CD4-positive, alpha-beta memory T cell (primary cell): ENCODE data around the gene VEGFA. TPM values are rescaled to one million over a fixed set of nuclear protein-coding genes. Genes with fewer than 3 reads are reported as not detected.

ENCODE experiments used
- CTCF ChIA-PET: fragments of 350-600 bp; sonication (Branson Sonifier 250); formaldehyde crosslinking; loops from one replicate; lab custom pipeline; 2021; ENCODE audit warnings: inconsistent platforms; ENCODE audit not compliant: partially characterized antibody; lab: Charles Lee
- POLR2A ChIA-PET: fragments of 350-600 bp; sonication (Branson Sonifier 250); formaldehyde crosslinking; loops from one replicate; lab custom pipeline; 2021; ENCODE audit not compliant: partially characterized antibody; lab: Charles Lee
- DNase-seq, 5 donors: peaks; one replicate each; pipeline versions ENCODE4 v3.0.0 to v3.0.0-alpha.2; 2020 to 2022; ENCODE audit warnings: mixed read lengths in 1 of 5
- H3K27ac ChIP-seq: one replicate; pipeline ENCODE4 v1.7.0; 2013; ENCODE audit warnings: low read depth, low read length
- H3K27me3 ChIP-seq: 2 replicates; pipeline ENCODE4 v1.7.0; 2013; ENCODE audit warnings: mild to moderate bottlenecking, low read length, moderate library complexity; ENCODE audit not compliant: insufficient read depth
- H3K36me3 ChIP-seq: 2 replicates; pipeline ENCODE4 v1.7.0; 2013; ENCODE audit warnings: mild to moderate bottlenecking, low read length, moderate library complexity; ENCODE audit not compliant: insufficient read depth
- H3K4me1 ChIP-seq: 2 replicates; pipeline ENCODE4 v1.7.0; 2013; ENCODE audit warnings: mild to moderate bottlenecking, low read length, moderate library complexity; ENCODE audit not compliant: insufficient read depth
- H3K4me3 ChIP-seq, 2 donors: one replicate each; pipeline ENCODE4 v1.7.0; 2013; ENCODE audit warnings: low read length in 2 of 2, mild to moderate bottlenecking in 1 of 2
- H3K9me3 ChIP-seq, 2 donors: one replicate each; pipeline ENCODE4 v1.7.0; 2013; ENCODE audit warnings: low read length in 2 of 2, control low read depth in 1 of 2; ENCODE audit not compliant: control insufficient read depth in 1 of 2
- H3K27ac Mint-ChIP-seq, 7 donors: one replicate each; pipeline ENCODE4 v1.8.0; 2020 to 2021; ENCODE audit warnings: mixed read lengths in 7 of 7, mild to moderate bottlenecking in 6 of 7, inconsistent platforms in 3 of 7, moderate library complexity in 3 of 7
- H3K27me3 Mint-ChIP-seq, 2 donors: one replicate each; pipeline ENCODE4 v1.8.0; 2020 to 2021; ENCODE audit warnings: mixed read lengths in 2 of 2
- H3K36me3 Mint-ChIP-seq, 2 donors: one replicate each; pipeline ENCODE4 v1.8.0; 2020 to 2021; ENCODE audit warnings: mixed read lengths in 2 of 2, inconsistent platforms in 1 of 2, mild to moderate bottlenecking in 1 of 2
- H3K4me1 Mint-ChIP-seq, 4 donors: one replicate each; pipeline ENCODE4 v1.8.0; 2020 to 2021; ENCODE audit warnings: mixed read lengths in 4 of 4, mild to moderate bottlenecking in 1 of 4
- H3K4me3 Mint-ChIP-seq, 8 donors: one replicate each; pipeline ENCODE4 v1.8.0; 2020 to 2021; ENCODE audit warnings: mixed read lengths in 8 of 8, mild to moderate bottlenecking in 7 of 8, moderate library complexity in 6 of 8, inconsistent platforms in 3 of 8
- H3K9me3 Mint-ChIP-seq, 8 donors: one replicate each; pipeline ENCODE4 v1.8.0; 2020 to 2021; ENCODE audit warnings: mixed read lengths in 8 of 8, mild to moderate bottlenecking in 5 of 8, inconsistent platforms in 3 of 8, moderate library complexity in 1 of 8
- intact Hi-C: fragments of 100-400 bp; cut with micrococcal nuclease; formaldehyde crosslinking; loops from one replicate; pipeline ENCODE4 v1.15.1; 2023
- polyA plus RNA-seq, 2 donors: library from polyadenylated mRNA; unstranded; fragments of 300-500 nt; fragmentation: Illumina TruSeq; gene quantifications; one replicate each; pipeline ENCODE4 v1.2.3, GENCODE V29; 2021
- total RNA-seq, 2 experiments: library from RNA; stranded (reverse); gene quantifications; one replicate each; pipeline ENCODE4 v1.2.3, GENCODE V29; 2021

Gene VEGFA
- total and polyA plus RNA-seq, 4 experiments from 2014 or later, result 0.29 to 1.1 TPM; not detected in 2

GRCh38 chr6:43767553-43768505 lies 2.2 kb upstream of the VEGFA start:
- POLR2A ChIA-PET, result no interaction called here
- H3K9me3 ChIP-seq, result no peaks in the 10 kb centered on the region
- H3K36me3 ChIP-seq, result no peaks in the 10 kb centered on the region
- Mint-ChIP-seq H3K27ac (peak overlapping the region in 1 of 7 donors; percentile 28), H3K36me3 (peaks cover 0 to 1% of the 10 kb centered on the region in 2 donors), H3K27me3 (peaks cover 6 to 12% of the 10 kb centered on the region in 2 donors), H3K4me3 (peak overlapping the region in 1 of 8 donors; percentile 20), H3K4me1 (peaks cover 2 to 16% (median 10%) of the 10 kb centered on the region in 4 donors), H3K9me3 (no peaks in the 10 kb centered on the region)
- DNase-seq, result no peak
- H3K27me3 ChIP-seq, result peaks cover 1% of the 10 kb centered on the region
- H3K4me3 ChIP-seq, result no peak overlapping the region
- CTCF ChIA-PET, result interaction anchor here (0.7 to 4.5 kb wide), 20 partner anchors 7 to 350 kb away, joined by 3 to 64 read pairs (median 8); no protein-coding TSS in a partner anchor
- H3K4me1 ChIP-seq, result peaks cover 11% of the 10 kb centered on the region
- no peak overlapping the region for H3K27ac ChIP-seq
- intact Hi-C loops, result no loop called here

- Histone ChIP-seq H3K36me3 (no peaks in the 10 kb centered on the region), H3K27ac (no peak overlapping the region), H3K4me1 (peaks cover 11% of the 10 kb centered on the region), H3K9me3 (no peaks in the 10 kb centered on the region), H3K27me3 (peaks cover 5% of the 10 kb centered on the region), H3K4me3 (no peak overlapping the region)
- Mint-ChIP-seq H3K9me3 (peaks cover 0 to 2% (median 0%) of the 10 kb centered on the region in 8 donors), H3K4me1 (peaks cover 2 to 21% (median 14%) of the 10 kb centered on the region in 4 donors), H3K27ac (no peak overlapping the region), H3K36me3 (peaks cover 0 to 1% of the 10 kb centered on the region in 2 donors), H3K4me3 (no peak overlapping the region), H3K27me3 (peaks cover 11 to 17% of the 10 kb centered on the region in 2 donors)
- CTCF ChIA-PET, result interaction anchor here (0.7 to 4.5 kb wide), 31 partner anchors 8 to 350 kb away, joined by 3 to 64 read pairs (median 5); no protein-coding TSS in a partner anchor
- intact Hi-C loops, result no loop called here
- POLR2A ChIA-PET, result interaction anchor here (1.0 to 2.3 kb wide), 2 partner anchors 44 to 305 kb away, joined by 4 to 16 read pairs; no protein-coding TSS in a partner anchor
- no peak for DNase-seq
These were observed 1.5 kb upstream of the VEGFA start for GRCh38 chr6:43768506-43768860.

- Mint-ChIP-seq H3K9me3 (peaks cover 0 to 2% (median 0%) of the 10 kb centered on the region in 8 donors), H3K27me3 (peaks cover 14 to 19% of the 10 kb centered on the region in 2 donors), H3K4me1 (peaks cover 2 to 23% (median 14%) of the 10 kb centered on the region in 4 donors), H3K27ac (peak overlapping the region in 4 of 7 donors; percentile 54 to 88 (median 80)), H3K36me3 (peaks cover 0 to 1% of the 10 kb centered on the region in 2 donors), H3K4me3 (peak overlapping the region in 7 of 8 donors; percentile 85 to 98 (median 91))
- POLR2A ChIA-PET, result interaction anchor here (0.8 to 2.3 kb wide), 3 partner anchors 45 to 305 kb away, joined by 3 to 16 read pairs (median 4); no protein-coding TSS in a partner anchor
- peaks cover 5% of the 10 kb centered on the region for H3K27me3 ChIP-seq
- intact Hi-C loops, result loop anchor here (1.0 kb wide), 2 partner anchors 305 to 310 kb away; no protein-coding TSS in a partner anchor
- peaks cover 4% of the 10 kb centered on the region for H3K36me3 ChIP-seq
- no peak overlapping the region for H3K27ac ChIP-seq
- no peak for DNase-seq
- H3K9me3 ChIP-seq, result no peaks in the 10 kb centered on the region
- CTCF ChIA-PET, result interaction anchor here (0.7 to 4.5 kb wide), 37 partner anchors 8 to 349 kb away, joined by 3 to 64 read pairs (median 4); partner anchors contain the start of gene MRPS18A
- H3K4me3 ChIP-seq, result no peak overlapping the region
- peaks cover 11% of the 10 kb centered on the region for H3K4me1 ChIP-seq
These were observed 957 bp upstream of the VEGFA start for GRCh38 chr6:43768983-43769525.

DNA sequence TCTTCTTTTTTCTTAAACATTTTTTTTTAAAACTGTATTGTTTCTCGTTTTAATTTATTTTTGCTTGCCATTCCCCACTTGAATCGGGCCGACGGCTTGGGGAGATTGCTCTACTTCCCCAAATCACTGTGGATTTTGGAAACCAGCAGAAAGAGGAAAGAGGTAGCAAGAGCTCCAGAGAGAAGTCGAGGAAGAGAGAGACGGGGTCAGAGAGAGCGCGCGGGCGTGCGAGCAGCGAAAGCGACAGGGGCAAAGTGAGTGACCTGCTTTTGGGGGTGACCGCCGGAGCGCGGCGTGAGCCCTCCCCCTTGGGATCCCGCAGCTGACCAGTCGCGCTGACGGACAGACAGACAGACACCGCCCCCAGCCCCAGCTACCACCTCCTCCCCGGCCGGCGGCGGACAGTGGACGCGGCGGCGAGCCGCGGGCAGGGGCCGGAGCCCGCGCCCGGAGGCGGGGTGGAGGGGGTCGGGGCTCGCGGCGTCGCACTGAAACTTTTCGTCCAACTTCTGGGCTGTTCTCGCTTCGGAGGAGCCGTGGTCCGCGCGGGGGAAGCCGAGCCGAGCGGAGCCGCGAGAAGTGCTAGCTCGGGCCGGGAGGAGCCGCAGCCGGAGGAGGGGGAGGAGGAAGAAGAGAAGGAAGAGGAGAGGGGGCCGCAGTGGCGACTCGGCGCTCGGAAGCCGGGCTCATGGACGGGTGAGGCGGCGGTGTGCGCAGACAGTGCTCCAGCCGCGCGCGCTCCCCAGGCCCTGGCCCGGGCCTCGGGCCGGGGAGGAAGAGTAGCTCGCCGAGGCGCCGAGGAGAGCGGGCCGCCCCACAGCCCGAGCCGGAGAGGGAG lies 580 bp downstream of the VEGFA start:
- Histone ChIP-seq H3K27me3 (peaks cover 5% of the 10 kb centered on the region), H3K36me3 (peaks cover 4% of the 10 kb centered on the region), H3K4me1 (peaks cover 17% of the 10 kb centered on the region), H3K27ac (no peak overlapping the region), H3K4me3 (peak overlapping the region; percentile 82 to 90), H3K9me3 (no peaks in the 10 kb centered on the region)
- Mint-ChIP-seq H3K36me3 (peaks cover 0 to 1% of the 10 kb centered on the region in 2 donors), H3K9me3 (peaks cover 0 to 2% (median 0%) of the 10 kb centered on the region in 8 donors), H3K27me3 (peaks cover 16 to 20% of the 10 kb centered on the region in 2 donors), H3K4me1 (peaks cover 6 to 37% (median 22%) of the 10 kb centered on the region in 4 donors), H3K4me3 (peak overlapping the region; percentile 85 to 98 (median 92)), H3K27ac (peak overlapping the region in 6 of 7 donors; percentile 38 to 89 (median 80))
- POLR2A ChIA-PET, result interaction anchor here (0.7 to 2.3 kb wide), 6 partner anchors 8 to 308 kb away, joined by 3 to 16 read pairs (median 3); no protein-coding TSS in a partner anchor
- DNase-seq, result no peak
- CTCF ChIA-PET, result interaction anchor here (0.8 to 4.5 kb wide), 19 partner anchors 10 to 315 kb away, joined by 3 to 64 read pairs (median 6); no protein-coding TSS in a partner anchor
- intact Hi-C loops, result loop anchor here (1.0 to 10.0 kb wide), 3 partner anchors 46 to 230 kb away; no protein-coding TSS in a partner anchor

- Mint-ChIP-seq H3K27me3 (peaks cover 16 to 17% of the 10 kb centered on the region in 2 donors), H3K4me3 (peak overlapping the region in 6 of 8 donors; percentile 44 to 77 (median 53)), H3K9me3 (peaks cover 0 to 2% (median 0%) of the 10 kb centered on the region in 8 donors), H3K36me3 (peaks cover 0 to 1% of the 10 kb centered on the region in 2 donors), H3K4me1 (peaks cover 8 to 40% (median 23%) of the 10 kb centered on the region in 4 donors), H3K27ac (no peak overlapping the region)
- Histone ChIP-seq H3K4me1 (peaks cover 17% of the 10 kb centered on the region), H3K27me3 (peaks cover 5% of the 10 kb centered on the region), H3K9me3 (no peaks in the 10 kb centered on the region), H3K4me3 (peak overlapping the region in 1 of 2 donors; percentile 82), H3K36me3 (peaks cover 4% of the 10 kb centered on the region), H3K27ac (peak overlapping the region; percentile 9)
- ChIA-PET POLR2A (interaction anchor here (1.0 kb wide), 1 partner anchor 8 kb away, joined by 3 read pairs; no protein-coding TSS in a partner anchor), CTCF (interaction anchor here (1.3 to 4.5 kb wide), 7 partner anchors 47 to 314 kb away, joined by 3 to 64 read pairs (median 20); no protein-coding TSS in a partner anchor)
- intact Hi-C loops, result loop anchor here (1.0 to 10.0 kb wide), 3 partner anchors 47 to 229 kb away; no protein-coding TSS in a partner anchor
- peak; percentile 40 to 61 (median 45) for DNase-seq
These were observed 1.3 kb downstream of the VEGFA start for GRCh38 chr6:43771210-43771857.
